A673 (cell line): ENCODE results near the gene IL21.

Source experiments
- CTCF ChIP-seq: fragments of 300-800, 200-600 bp; sonication (generic); conservative IDR thresholded peaks from 2 replicates; pipeline ENCODE4 v1.5.1; 2017; ENCODE audit warnings: low read depth, mild to moderate bottlenecking, antibody characterized with exemption, low read length, moderate library complexity, mixed read lengths
- EZH2 ChIP-seq: fragments of 200-600 bp; sonication (generic); IDR thresholded peaks from 2 replicates; pipeline ENCODE4 v1.6.1; 2017; ENCODE audit warnings: borderline replicate concordance, low read depth, mild to moderate bottlenecking, mixed read lengths, antibody characterized with exemption, low read length; ENCODE audit not compliant: poor library complexity, severe bottlenecking

GRCh38 chr4:122650148-122650547, 29.3 kb upstream of the IL21 start:
- no peak for TF ChIP-seq CTCF
- TF ChIP-seq EZH2, result no peak
